Psoas muscle (tissue), 8 donors: Measurements from ENCODE around the gene SMCO4. TPM values are rescaled to one million over a fixed set of nuclear protein-coding genes. Genes with fewer than 3 reads are reported as not detected.
A peak's percentile ranks its signal among the peaks of the same experiment; 100 is the strongest.
"Not testable (repeated sequence)": the region's sequence is repeated elsewhere in the genome, so short reads cannot be mapped to it uniquely, and the experiment has no call there.

Source experiments
- ATAC-seq, 4 donors: fragments of 200-7000 bp; cut with Tn5 transposase; one replicate each; pipeline ENCODE4 v1.9.1; 2020; ENCODE audit warnings: moderate library complexity in 3 of 4, mild to moderate bottlenecking in 2 of 4
- DNase-seq, 2 donors: peaks; one replicate each; pipeline ENCODE4 v3.0.0-alpha.2; 2020
- H3K27ac ChIP-seq: fragments of 200-600 bp; one replicate; pipeline ENCODE4 v1.8.0; 2022
- H3K27me3 ChIP-seq, 3 donors: fragments of 200-600 bp in 1 of 3; one replicate each; pipeline versions ENCODE4 v1.6.1 to v1.8.0; 2013 to 2022; ENCODE audit warnings: low read length in 2 of 3, mild to moderate bottlenecking in 2 of 3, moderate library complexity in 1 of 3; ENCODE audit not compliant: insufficient read depth in 3 of 3
- H3K36me3 ChIP-seq, 2 donors: fragments of 200-600 bp in 1 of 2; one replicate each; pipeline versions ENCODE4 v1.6.1 to v1.8.0; 2013 to 2022; ENCODE audit warnings: low read depth in 1 of 2, mild to moderate bottlenecking in 1 of 2, moderate library complexity in 1 of 2; ENCODE audit not compliant: insufficient read depth in 1 of 2
- H3K4me1 ChIP-seq: fragments of 200-600 bp; one replicate; pipeline ENCODE4 v1.8.0; 2022
- H3K4me3 ChIP-seq: fragments of 200-600 bp; one replicate; pipeline ENCODE4 v1.8.0; 2022; ENCODE audit warnings: mild to moderate bottlenecking
- H3K9me3 ChIP-seq: fragments of 200-600 bp; one replicate; pipeline ENCODE4 v1.8.0; 2022
- CTCF ChIP-seq: fragments of 200-600 bp; IDR thresholded peaks from one replicate; pipeline ENCODE4 v1.8.0; 2022; ENCODE audit warnings: antibody characterized with exemption
- WGBS, 3 donors: extraction: QIAGEN DNeasy Blood & Tissue Kit; methylation state at CpG; one replicate each; pipeline versions ENCODE4 v1.1.6 to v1.1.7; 2013; 5-methylcytosine and 5-hydroxymethylcytosine counted together
- intact Hi-C, 2 donors: fragments of 100-400 bp; cut with DNase I; formaldehyde crosslinking; loops; one replicate each; pipeline versions ENCODE4 v1.11.0 to v1.14.2; 2022
- polyA plus RNA-seq, 3 donors: library from polyadenylated mRNA; stranded (reverse); fragments of 200-250 nt; gene quantifications; one replicate each; pipeline ENCODE4 v1.2.3, GENCODE V29; 2013
- total RNA-seq, 4 donors: library from RNA; stranded (reverse); fragmentation: NEBNext Ultra II Directional in 2 of 4; extraction: Animal tissue kit (Norgen Biotek cat#: 25700) in 2 of 4; gene quantifications; one replicate each; pipeline versions ENCODE4 v1.2.1 to v1.2.4, GENCODE V29; 2021 to 2023
- donor health status: healthy with polysubstance abuse.
- donor health status: DM: no; HTN: no; CAD: no; lungs with moderate emphysema.
- donor health status: Bipolar disorder and iron deficiency.
- donor health status: healthy.
- donor health status: DM: yes; HTN: yes; CAD: no.
- donor health status: DM: no; HTN: no; CAD: no.
- donor health status: DM: no; HTN: no; CAD: no.
- donor health status: DM: yes; HTN: yes; CAD: no.

Gene SMCO4
- total and polyA plus RNA-seq, 7 donors = 3.5 to 21.8 (median 8.6) TPM

- peak; percentile 64 to 80 (median 74) for ATAC-seq
- H3K9me3 ChIP-seq = no peaks in the 10 kb centered on the region
- peaks cover 33% of the 10 kb centered on the region for H3K4me1 ChIP-seq
- WGBS, 3 donors = 22 to 30% (median 23%) methylated on average over 5 of the region's 5 CpGs
- no peaks in the 10 kb centered on the region for H3K27me3 ChIP-seq
- H3K36me3 ChIP-seq = no peaks in the 10 kb centered on the region
- peak overlapping the region; percentile 13 for H3K4me3 ChIP-seq
- H3K27ac ChIP-seq = peak overlapping the region; percentile 54
- TF ChIP-seq CTCF = no peak
- intact Hi-C loops = loop anchor here in 1 of 2 donors (5.0 kb wide), 1 partner anchor 50 kb away; no protein-coding TSS in a partner anchor
- peak in 1 of 2 donors; percentile 64 for DNase-seq
Observed at GRCh38 chr11:93537049-93537448, 6.1 kb downstream of the SMCO4 start.

- no peak for DNase-seq
- no peaks in the 10 kb centered on the region for H3K9me3 ChIP-seq
- H3K4me1 ChIP-seq = peaks cover 28% of the 10 kb centered on the region
- intact Hi-C loops = loop anchor here in 1 of 2 donors (5.0 kb wide), 1 partner anchor 49 kb away; no protein-coding TSS in a partner anchor
- ATAC-seq = no peak
- 67 to 84% (median 71%) methylated on average over 2 of the region's 2 CpGs for WGBS, 3 donors
- no peak overlapping the region for H3K27ac ChIP-seq
- TF ChIP-seq CTCF = no peak
- H3K36me3 ChIP-seq = no peaks in the 10 kb centered on the region
- no peak overlapping the region for H3K4me3 ChIP-seq
- H3K27me3 ChIP-seq = no peaks in the 10 kb centered on the region
Observed at GRCh38 chr11:93536101-93536861, 6.9 kb downstream of the SMCO4 start.

- H3K36me3 ChIP-seq, H3K27ac ChIP-seq, H3K9me3 ChIP-seq, ATAC-seq, H3K27me3 ChIP-seq, H3K4me3 ChIP-seq, DNase-seq: not testable (repeated sequence)
- intact Hi-C loops = loop anchor here in 1 of 2 donors (5.0 kb wide), 1 partner anchor 48 kb away; no protein-coding TSS in a partner anchor
- 66 to 75% (median 72%) methylated on average over 2 of the region's 2 CpGs for WGBS, 3 donors
- H3K4me1 ChIP-seq = peaks cover 25% of the 10 kb centered on the region
Observed at GRCh38 chr11:93535578-93535977, 7.6 kb downstream of the SMCO4 start.

GRCh38 chr11:93532806-93533205 lies 10.4 kb downstream of the SMCO4 start:
- no peak for TF ChIP-seq CTCF
- ATAC-seq = no peak

GRCh38 chr11:93532281-93532789 lies 10.9 kb downstream of the SMCO4 start:
- TF ChIP-seq CTCF = no peak
- peak in 2 of 4 donors; percentile 17 to 20 for ATAC-seq
- Histone ChIP-seq H3K4me1 (peaks cover 52% of the 10 kb centered on the region), H3K4me3 (no peak overlapping the region), H3K36me3 (no peaks in the 10 kb centered on the region), H3K27me3 (no peaks in the 10 kb centered on the region), H3K27ac (peak overlapping the region; percentile 23), H3K9me3 (no peaks in the 10 kb centered on the region)
- WGBS, 3 donors = 86 to 95% (median 92%) methylated on average over 3 of the region's 3 CpGs
- intact Hi-C loops = no loop called here
- no peak for DNase-seq

More at GRCh38 chr11:93532806-93533205, 10.4 kb downstream of the SMCO4 start:
- intact Hi-C loops = no loop called here
- peaks cover 52% of the 10 kb centered on the region for H3K4me1 ChIP-seq
- H3K9me3 ChIP-seq = no peaks in the 10 kb centered on the region
- DNase-seq = no peak
- H3K27me3 ChIP-seq = no peaks in the 10 kb centered on the region
- no peak overlapping the region for H3K4me3 ChIP-seq
- 69 to 71% (median 70%) methylated on average over 5 of the region's 5 CpGs for WGBS, 3 donors
- no peaks in the 10 kb centered on the region for H3K36me3 ChIP-seq
- H3K27ac ChIP-seq = no peak overlapping the region
